SK-N-SH treated with all-trans-retinoic acid at 6 μM for 48 hours (cell line): Measurements from ENCODE around the gene KRT39.

Experiments
- ARNTL ChIP-seq: fragments of 450-650 bp; formaldehyde crosslinking; IDR thresholded peaks from 2 replicates; pipeline ENCODE4 v1.5.0; 2020; ENCODE audit warnings: low read depth, mild to moderate bottlenecking, moderate library complexity, borderline replicate concordance
- CSRNP3 ChIP-seq: fragments of 250-450 bp; sonication (Bioruptor Pico); IDR thresholded peaks from 2 replicates; pipeline ENCODE4 v1.5.1; 2021; ENCODE audit warnings: mild to moderate bottlenecking, moderate library complexity
- ISL1 ChIP-seq: fragments of 250-450 bp; sonication (Bioruptor Pico); IDR thresholded peaks from 2 replicates; pipeline ENCODE4 v2.1.2; 2022; ENCODE audit warnings: mild to moderate bottlenecking, moderate library complexity
- PATZ1 ChIP-seq: fragments of 250-450 bp; sonication (Bioruptor Pico); IDR thresholded peaks from 2 replicates; pipeline ENCODE4 v1.8.0; 2020; ENCODE audit warnings: mild to moderate bottlenecking, moderate library complexity, borderline replicate concordance
- RARB ChIP-seq: fragments of 250-450 bp; sonication (Bioruptor Pico); IDR thresholded peaks from 2 replicates; pipeline ENCODE4 v1.8.0; 2021; ENCODE audit warnings: mild to moderate bottlenecking, moderate library complexity
- ZFP30 ChIP-seq: fragments of 450-650 bp; formaldehyde crosslinking; IDR thresholded peaks from 2 replicates; pipeline ENCODE4 v1.5.0; 2022; ENCODE audit warnings: mild to moderate bottlenecking, moderate library complexity
- ZNF565 ChIP-seq: fragments of 450-650 bp; formaldehyde crosslinking; conservative IDR thresholded peaks from 2 replicates; pipeline ENCODE4 v1.5.0; 2020; ENCODE audit warnings: low read depth, mild to moderate bottlenecking, moderate library complexity

GRCh38 chr17:40912486-40913210 is 54.1 kb downstream of the KRT39 start:
- TF ChIP-seq ARNTL (CRISPR knock-in tag) (no peak), CSRNP3 (no peak), RARB (CRISPR knock-in tag) (no peak), PATZ1 (CRISPR knock-in tag) (no peak), ZNF565 (CRISPR knock-in tag) (no peak), ZFP30 (CRISPR knock-in tag) (no peak), ISL1 (CRISPR knock-in tag) (no peak)
